H9 (cell line): ENCODE data around the gene TBC1D22A. TPM values are rescaled to one million over a fixed set of nuclear protein-coding genes. Genes with fewer than 3 reads are reported as not detected.
A peak's percentile ranks its signal among the peaks of the same experiment; 100 is the strongest.

ENCODE experiments used
- DNase-seq: peaks from one replicate; pipeline ENCODE4 v3.0.0-alpha.2; 2017
- H2AFZ ChIP-seq: one replicate; pipeline ENCODE4 v1.6.1; 2013; ENCODE audit warnings: mild to moderate bottlenecking, low read length, control low read depth, moderate library complexity
- H2AK5ac ChIP-seq: 2 replicates; pipeline ENCODE4 v1.6.1; 2013; ENCODE audit warnings: low read length, control low read depth, mixed read lengths; ENCODE audit not compliant: insufficient read length
- H2BK120ac ChIP-seq: one replicate; pipeline ENCODE4 v1.6.1; 2013; ENCODE audit warnings: low read depth, mild to moderate bottlenecking, low read length, control low read depth, inconsistent platforms; ENCODE audit not compliant: poor library complexity, severe bottlenecking
- H2BK12ac ChIP-seq: 2 replicates; pipeline ENCODE4 v1.6.1; 2013; ENCODE audit warnings: low read length, control low read depth, mixed read lengths, low read depth; ENCODE audit not compliant: insufficient read length
- H2BK15ac ChIP-seq: 2 replicates; pipeline ENCODE4 v1.6.1; 2013; ENCODE audit warnings: low read depth, low read length, control low read depth
- H2BK20ac ChIP-seq: one replicate; pipeline ENCODE4 v1.6.1; 2013; ENCODE audit warnings: low read depth, mild to moderate bottlenecking, low read length, control low read depth, inconsistent platforms; ENCODE audit not compliant: poor library complexity, severe bottlenecking
- H2BK5ac ChIP-seq: 2 replicates; pipeline ENCODE4 v1.6.1; 2013; ENCODE audit warnings: low read length, control low read depth, mixed read lengths; ENCODE audit not compliant: insufficient read length
- H3K14ac ChIP-seq: 2 replicates; pipeline ENCODE4 v1.6.1; 2013; ENCODE audit warnings: low read length, control low read depth; ENCODE audit not compliant: insufficient read depth
- H3K18ac ChIP-seq: 2 replicates; pipeline ENCODE4 v1.6.1; 2013; ENCODE audit warnings: low read depth, mild to moderate bottlenecking, mixed read lengths, low read length, control low read depth; ENCODE audit not compliant: insufficient read length
- H3K23ac ChIP-seq: 2 replicates; pipeline ENCODE4 v1.6.1; 2013; ENCODE audit warnings: low read length, control low read depth, mixed read lengths, low read depth; ENCODE audit not compliant: insufficient read length
- H3K23me2 ChIP-seq: 2 replicates; pipeline ENCODE4 v1.6.1; 2013; ENCODE audit warnings: low read depth, mild to moderate bottlenecking, mixed read lengths, low read length, control low read depth; ENCODE audit not compliant: insufficient read length, poor library complexity, severe bottlenecking
- H3K27ac ChIP-seq: 2 replicates; pipeline ENCODE4 v1.5.1; 2013; ENCODE audit warnings: low read length, control low read depth, mixed read lengths, low read depth; ENCODE audit not compliant: insufficient read length
- H3K27me3 ChIP-seq: 2 replicates; pipeline ENCODE4 v1.6.1; 2013; ENCODE audit warnings: low read length, control low read depth, inconsistent platforms; ENCODE audit not compliant: insufficient read depth
- H3K4ac ChIP-seq: 2 replicates; pipeline ENCODE4 v1.6.1; 2013; ENCODE audit warnings: low read depth, mild to moderate bottlenecking, control low read depth, inconsistent platforms, low read length, moderate library complexity
- H3K4me1 ChIP-seq: 2 replicates; pipeline ENCODE4 v1.6.1; 2013; ENCODE audit warnings: low read length, control low read depth, inconsistent platforms; ENCODE audit not compliant: insufficient read depth
- H3K4me2 ChIP-seq: 2 replicates; pipeline ENCODE4 v1.6.1; 2013; ENCODE audit warnings: low read length, control low read depth, mixed read lengths; ENCODE audit not compliant: insufficient read length, insufficient read depth
- H3K56ac ChIP-seq: 2 replicates; pipeline ENCODE4 v1.6.1; 2013; ENCODE audit warnings: low read depth, mild to moderate bottlenecking, mixed read lengths, low read length, control low read depth; ENCODE audit not compliant: insufficient read length
- H3K79me1 ChIP-seq: 2 replicates; pipeline ENCODE4 v1.6.1; 2013; ENCODE audit warnings: low read depth, mild to moderate bottlenecking, moderate library complexity, low read length, control low read depth, inconsistent platforms; ENCODE audit not compliant: insufficient read depth, poor library complexity, severe bottlenecking
- H3K79me2 ChIP-seq: 2 replicates; pipeline ENCODE4 v1.6.1; 2013; ENCODE audit warnings: low read length, control low read depth, inconsistent platforms; ENCODE audit not compliant: insufficient read depth
- H3K9ac ChIP-seq: 2 replicates; pipeline ENCODE4 v1.6.1; 2013; ENCODE audit warnings: low read length, control low read depth, mixed read lengths; ENCODE audit not compliant: insufficient read length; ENCODE audit errors: extremely low read depth
- H3K9me3 ChIP-seq: one replicate; pipeline ENCODE4 v1.6.1; 2013; ENCODE audit warnings: low read depth, low read length, inconsistent platforms; ENCODE audit not compliant: control insufficient read depth
- H3T11ph ChIP-seq: one replicate; pipeline ENCODE4 v1.6.1; 2013; ENCODE audit warnings: mild to moderate bottlenecking, low read length, control low read depth, inconsistent platforms
- H4K20me1 ChIP-seq: one replicate; pipeline ENCODE4 v1.6.1; 2013; ENCODE audit not compliant: control insufficient read depth, insufficient read length, insufficient read depth
- H4K5ac ChIP-seq: 2 replicates; pipeline ENCODE4 v1.6.1; 2013; ENCODE audit warnings: low read depth, mild to moderate bottlenecking, mixed read lengths, low read length, control low read depth; ENCODE audit not compliant: insufficient read length
- H4K8ac ChIP-seq: replicated peaks from 2 replicates; pipeline ENCODE4 v1.6.1; 2013; ENCODE audit warnings: low read length, control low read depth, mixed read lengths, low read depth; ENCODE audit not compliant: insufficient read length
- H4K91ac ChIP-seq: 2 replicates; pipeline ENCODE4 v1.6.1; 2013; ENCODE audit warnings: low read depth, mild to moderate bottlenecking, moderate library complexity, mixed read lengths, low read length, control low read depth; ENCODE audit not compliant: insufficient read length
- H3K27ac Mint-ChIP-seq, 3 experiments: 2 replicates in 2 of 3; 3 replicates in 1 of 3; pipeline ENCODE4 v1.8.0; 2020 to 2021; ENCODE audit warnings: mixed read lengths in 3 of 3, mild to moderate bottlenecking in 1 of 3, moderate library complexity in 1 of 3
- H3K27me3 Mint-ChIP-seq: 2 replicates; pipeline ENCODE4 v1.8.0; 2021; ENCODE audit warnings: low read depth, mild to moderate bottlenecking, moderate library complexity, mixed read lengths
- H3K36me3 Mint-ChIP-seq, 3 experiments: 2 replicates in 2 of 3; 3 replicates in 1 of 3; pipeline ENCODE4 v1.8.0; 2020 to 2021; ENCODE audit warnings: low read depth in 3 of 3, mixed read lengths in 3 of 3; ENCODE audit not compliant: insufficient read depth in 1 of 3
- H3K4me1 Mint-ChIP-seq, 2 experiments: 2 replicates each; pipeline ENCODE4 v1.8.0; 2020; ENCODE audit warnings: mixed read lengths in 2 of 2
- H3K4me3 Mint-ChIP-seq, 2 experiments: 2 replicates in 1 of 2; 3 replicates in 1 of 2; pipeline ENCODE4 v1.8.0; 2020 to 2021; ENCODE audit warnings: mild to moderate bottlenecking in 2 of 2, mixed read lengths in 2 of 2, moderate library complexity in 1 of 2
- H3K9me3 Mint-ChIP-seq, 2 experiments: 2 replicates in 1 of 2; 3 replicates in 1 of 2; pipeline ENCODE4 v1.8.0; 2020; ENCODE audit warnings: mild to moderate bottlenecking in 2 of 2, mixed read lengths in 2 of 2, moderate library complexity in 1 of 2
- CTCF ChIP-seq: fragments of 200-600 bp; sonication (generic); conservative IDR thresholded peaks from 3 replicates; pipeline ENCODE4 v1.8.0; 2021; ENCODE audit warnings: antibody characterized with exemption, mild to moderate bottlenecking
- WGBS: extraction: QIAGEN DNeasy Blood & Tissue Kit; methylation state at CpG from one replicate; pipeline ENCODE4 v1.1.7; 2013; ENCODE audit warnings: missing lambda C conversion rate, low lambda C conversion rate, mixed read lengths; ENCODE audit not compliant: insufficient read length; ENCODE audit errors: extremely low coverage; 5-methylcytosine and 5-hydroxymethylcytosine counted together
- total RNA-seq: library from RNA; stranded (reverse); gene quantifications from 2 replicates; pipeline ENCODE4 v1.2.1, GENCODE V29; 2021

The TBC1D22A gene
- total RNA-seq, 1 experiment from 2014 or later = 20.8 TPM

GRCh38 chr22:46867106-46867505, 104.7 kb downstream of the TBC1D22A start:
- Histone ChIP-seq H2BK12ac (no peak overlapping the region), H3K9me3 (no peaks in the 10 kb centered on the region), H3T11ph (no peak overlapping the region), H3K23ac (no peak overlapping the region), H3K9ac (no peak overlapping the region), H2AK5ac (no peak overlapping the region), H3K14ac (no peak overlapping the region), H2BK5ac (no peak overlapping the region), H3K23me2 (no peaks in the 10 kb centered on the region), H2BK120ac (no peak overlapping the region), H3K27me3 (no peaks in the 10 kb centered on the region), H2BK15ac (no peak overlapping the region), H3K4me1 (no peaks in the 10 kb centered on the region; the same call in 1 of the 2 replicates), H4K8ac (no peak overlapping the region), H3K79me1 (no peaks in the 10 kb centered on the region), H3K79me2 (no peaks in the 10 kb centered on the region; the same call in 1 of the 2 replicates), H3K4ac (no peak overlapping the region), H4K20me1 (no peaks in the 10 kb centered on the region), H3K27ac (no peak overlapping the region), H3K4me2 (no peak overlapping the region), H3K18ac (no peak overlapping the region), H4K5ac (no peak overlapping the region), H3K56ac (no peak overlapping the region), H2BK20ac (no peak overlapping the region), H2AFZ (no peak overlapping the region), H4K91ac (no peak overlapping the region)
- peaks cover 17 to 31% (median 25%) of the 10 kb centered on the region in 3 experiments; a peak in 6 of 7 replicates for H3K36me3 Mint-ChIP-seq
- peak overlapping the region in 1 of 3 experiments; percentile 33; a peak in 1 of 7 replicates for H3K27ac Mint-ChIP-seq
- no peak overlapping the region for H3K4me3 Mint-ChIP-seq
- TF ChIP-seq CTCF = no peak
- no peak for DNase-seq
- H3K4me1 Mint-ChIP-seq = peaks cover 18 to 27% of the 10 kb centered on the region in 2 experiments
- no CpG with 5 or more reads among the region's 4 CpGs for WGBS
- H3K9me3 Mint-ChIP-seq = peaks cover 16% of the 10 kb centered on the region in 2 experiments
- H3K27me3 Mint-ChIP-seq = no peaks in the 10 kb centered on the region
